HepG2 (cell line): ENCODE results near the gene DHX57. TPM values are rescaled to one million over a fixed set of nuclear protein-coding genes. Genes with fewer than 3 reads are reported as not detected.
A peak's percentile ranks its signal among the peaks of the same experiment; 100 is the strongest.

ENCODE experiments used
- ATAC-seq: fragments of 200-7000 bp; cut with Tn5 transposase; 3 replicates; pipeline ENCODE4 v1.9.1; 2020; ENCODE audit warnings: mild to moderate bottlenecking, moderate library complexity
- BruUV-seq: library from RNA; stranded (reverse); fragments of 400-500 nt; replicated peaks from 2 replicates; lab custom pipeline; 2021; lab: Mats Ljungman, UMichigan
- CTCF ChIA-PET: fragments of 300-600 bp; formaldehyde crosslinking; extraction: SDS; loops from one replicate; lab custom pipeline; 2021; ENCODE audit warnings: low total read pairs, inconsistent platforms, low intra/inter-chr PET ratio; lab: Yijun Ruan, JAX
- POLR2A ChIA-PET: fragments of 350-600 bp; sonication (Branson Sonifier 250); formaldehyde crosslinking; loops from one replicate; lab custom pipeline; 2020; ENCODE audit warnings: antibody characterized with exemption, inconsistent platforms; lab: Yijun Ruan, JAX
- DNase-seq: peaks from one replicate; pipeline ENCODE4 v3.0.0-alpha.2; 2015; ENCODE audit warnings: low spot score
- FAIRE-seq: peaks from 3 replicates; lab custom pipeline; 2011; peaks lifted over from hg19 to GRCh38; lab: Jason Lieb, UNC
- H2AFZ ChIP-seq: one replicate; pipeline ENCODE4 v1.6.1; 2011; ENCODE audit warnings: low read length, inconsistent platforms
- H3K27ac ChIP-seq: fragments of 300-600 bp; 3 replicates; pipeline ENCODE4 v1.8.0; 2011; ENCODE audit warnings: mixed run types, mild to moderate bottlenecking, mixed read lengths, low read length, inconsistent platforms; ENCODE audit not compliant: insufficient read depth; ENCODE audit errors: extremely low read length
- H3K27me3 ChIP-seq, 2 experiments: fragments of 200-600 bp in 1 of 2; 2 replicates in 1 of 2; 3 replicates in 1 of 2; pipeline versions ENCODE4 v1.6.0 to v1.8.0; 2011; ENCODE audit warnings: low read length in 2 of 2, mild to moderate bottlenecking in 2 of 2, moderate library complexity in 2 of 2, inconsistent platforms in 1 of 2; ENCODE audit not compliant: insufficient read depth in 2 of 2, control insufficient read depth in 1 of 2
- H3K36me3 ChIP-seq, 2 experiments: fragments of 200-600 bp in 1 of 2; replicated peaks in 1 of 2; 2 replicates in 1 of 2; 3 replicates in 1 of 2; pipeline versions ENCODE4 v1.5.1 to v1.8.0; 2011; ENCODE audit warnings: low read length in 2 of 2, inconsistent platforms in 1 of 2; ENCODE audit not compliant: insufficient read depth in 2 of 2, control insufficient read depth in 1 of 2
- H3K4me1 ChIP-seq: 2 replicates; pipeline ENCODE4 v1.5.1; 2012; ENCODE audit warnings: low read length, inconsistent platforms; ENCODE audit not compliant: insufficient read depth
- H3K4me2 ChIP-seq: 2 replicates; pipeline ENCODE4 v1.6.0; 2011; ENCODE audit warnings: low read depth, low read length, inconsistent platforms
- H3K4me3 ChIP-seq, 3 experiments: fragments of 200-600 bp in 1 of 3; sonication (generic), shearing (Covaris generic) in 1 of 3; replicated peaks in 1 of 3; 2 replicates each; pipeline ENCODE4 v1.5.1; 2011 to 2016; ENCODE audit warnings: low read length in 3 of 3, inconsistent platforms in 2 of 3, low read depth in 2 of 3, mild to moderate bottlenecking in 2 of 3, control low read depth in 1 of 3, mixed read lengths in 1 of 3; ENCODE audit not compliant: insufficient read depth in 1 of 3
- H3K79me2 ChIP-seq: one replicate; pipeline ENCODE4 v1.6.1; 2011; ENCODE audit warnings: low read length, inconsistent platforms; ENCODE audit not compliant: insufficient read depth
- H3K9ac ChIP-seq: 2 replicates; pipeline ENCODE4 v1.6.0; 2011; ENCODE audit warnings: mild to moderate bottlenecking, low read depth, low read length, inconsistent platforms; ENCODE audit not compliant: insufficient read depth
- H3K9me3 ChIP-seq: 2 replicates; pipeline ENCODE4 v1.5.1; 2012; ENCODE audit warnings: mild to moderate bottlenecking, low read length
- H4K20me1 ChIP-seq: 2 replicates; pipeline ENCODE4 v1.6.0; 2011; ENCODE audit warnings: inconsistent platforms, mild to moderate bottlenecking, low read length, moderate library complexity; ENCODE audit not compliant: insufficient read depth
- EP300 ChIP-seq, 3 experiments: sonication (generic) in 1 of 3; formaldehyde crosslinking in 1 of 3; IDR thresholded peaks; 2 replicates each; pipeline versions ENCODE4 v1.5.1 to v1.6.1; 2011 to 2020; ENCODE audit warnings: low read depth in 2 of 3, low read length in 2 of 3, borderline replicate concordance in 1 of 3, improper control_type of control experiment in 1 of 3, mild to moderate bottlenecking in 1 of 3, missing genetic modification reagents in 1 of 3, moderate library complexity in 1 of 3
- JUND ChIP-seq: sonication (generic); formaldehyde crosslinking; IDR thresholded peaks from 2 replicates; pipeline ENCODE4 v1.8.0; 2022; ENCODE audit warnings: mild to moderate bottlenecking, missing genetic modification reagents
- MYPOP ChIP-seq: sonication (generic); formaldehyde crosslinking; IDR thresholded peaks from 2 replicates; pipeline ENCODE4 v1.8.1; 2023; ENCODE audit warnings: mild to moderate bottlenecking, moderate library complexity, missing genetic modification reagents
- ONECUT2 ChIP-seq: sonication (generic); formaldehyde crosslinking; IDR thresholded peaks from 2 replicates; pipeline ENCODE4 v1.4.0; 2020; ENCODE audit warnings: missing genetic modification reagents
- RCOR2 ChIP-seq: IDR thresholded peaks from 2 replicates; pipeline ENCODE4 v1.6.1; 2016; ENCODE audit warnings: missing biosample characterization, missing genetic modification reagents
- TP53 ChIP-seq: sonication (generic); formaldehyde crosslinking; conservative IDR thresholded peaks from 2 replicates; pipeline ENCODE4 v1.4.0; 2020; ENCODE audit warnings: missing genetic modification reagents
- WIZ ChIP-seq: sonication (generic); formaldehyde crosslinking; IDR thresholded peaks from 2 replicates; pipeline ENCODE4 v1.5.1; 2020; ENCODE audit warnings: mild to moderate bottlenecking, missing genetic modification reagents
- XBP1 ChIP-seq: sonication (generic); formaldehyde crosslinking; IDR thresholded peaks from 2 replicates; pipeline ENCODE4 v1.5.0; 2020; ENCODE audit warnings: missing genetic modification reagents
- ZBTB7A ChIP-seq: sonication (generic); formaldehyde crosslinking; IDR thresholded peaks from 2 replicates; pipeline ENCODE4 v1.8.0; 2022; ENCODE audit warnings: mild to moderate bottlenecking, missing genetic modification reagents
- ZFP82 ChIP-seq: sonication (generic); formaldehyde crosslinking; IDR thresholded peaks from 2 replicates; pipeline ENCODE4 v1.5.1; 2020; ENCODE audit warnings: mild to moderate bottlenecking, missing genetic modification reagents, borderline replicate concordance
- ZFY ChIP-seq: sonication (generic); formaldehyde crosslinking; IDR thresholded peaks from 2 replicates; pipeline ENCODE4 v1.4.0; 2020; ENCODE audit warnings: missing genetic modification reagents
- ZKSCAN1 ChIP-seq: fragments of 150-350 bp; IDR thresholded peaks from 2 replicates; pipeline ENCODE4 v1.6.1; 2014; ENCODE audit warnings: low read length
- ZNF160 ChIP-seq: sonication (generic); formaldehyde crosslinking; IDR thresholded peaks from 2 replicates; pipeline ENCODE4 v1.8.0; 2022; ENCODE audit warnings: mild to moderate bottlenecking, inconsistent platforms, missing genetic modification reagents
- ZNF317 ChIP-seq: sonication (generic); formaldehyde crosslinking; IDR thresholded peaks from 2 replicates; pipeline ENCODE4 v1.5.0; 2020; ENCODE audit warnings: mild to moderate bottlenecking, missing genetic modification reagents
- ZNF331 ChIP-seq: sonication (generic); formaldehyde crosslinking; IDR thresholded peaks from 2 replicates; pipeline ENCODE4 v1.4.0; 2020; ENCODE audit warnings: missing genetic modification reagents
- ZNF569 ChIP-seq: sonication (generic); formaldehyde crosslinking; IDR thresholded peaks from 2 replicates; pipeline ENCODE4 v1.5.0; 2020; ENCODE audit warnings: mild to moderate bottlenecking, missing genetic modification reagents, moderate library complexity, borderline replicate concordance
- ZNF761 ChIP-seq: sonication (generic); formaldehyde crosslinking; conservative IDR thresholded peaks from 2 replicates; pipeline ENCODE4 v1.4.0; 2020; ENCODE audit warnings: mild to moderate bottlenecking, missing genetic modification reagents
- WGBS: methylation state at CpG from one replicate; pipeline ENCODE4 v1.1.6; 2017; ENCODE audit warnings: low lambda C conversion rate; 5-methylcytosine and 5-hydroxymethylcytosine counted together
- in situ Hi-C: cut with HindIII; loops from 2 replicates; pipeline ENCODE4 v1.10.0; 2017; ENCODE audit warnings: low pct_unique_long_range_greater_than_20kb; ENCODE audit not compliant: extremely low pct_ligation_motif_present
- intact Hi-C: fragments of 100-400 bp; cut with micrococcal nuclease; formaldehyde crosslinking; loops from one replicate; pipeline ENCODE4 v1.10.0; 2022; ENCODE audit not compliant: unreplicated experiment
- polyA plus RNA-seq, 8 experiments: library from polyadenylated mRNA; depleted of rRNA in 3 of 8; stranded (reverse) in 7 of 8; unstranded in 1 of 8; fragments of >200 nt; fragmentation: Illumina TruSeq in 4 of 8; extraction: Trizol in 4 of 8; gene quantifications; 2 replicates each; pipeline versions ENCODE4 v1.2.1 to v1.2.3, GENCODE V29; 2011 to 2016; ENCODE audit warnings: low read depth in 4 of 8, missing spikeins in 1 of 8, mixed read lengths in 1 of 8; ENCODE audit not compliant: insufficient read depth in 1 of 8
- total RNA-seq, 5 experiments: library from RNA; depleted of rRNA; stranded (reverse); fragments of >200 nt; fragmentation: Illumina TruSeq; extraction: Trizol; gene quantifications; 2 replicates each; pipeline ENCODE4 v1.2.3, GENCODE V29; 2016; ENCODE audit warnings: low read depth in 1 of 5

Gene DHX57
- total and polyA plus RNA-seq, 2 of the 13 experiments (the other 11 are each of a cell fraction or from before 2014, with no cell fraction given), result 9.2 to 24.2 TPM

DNA sequence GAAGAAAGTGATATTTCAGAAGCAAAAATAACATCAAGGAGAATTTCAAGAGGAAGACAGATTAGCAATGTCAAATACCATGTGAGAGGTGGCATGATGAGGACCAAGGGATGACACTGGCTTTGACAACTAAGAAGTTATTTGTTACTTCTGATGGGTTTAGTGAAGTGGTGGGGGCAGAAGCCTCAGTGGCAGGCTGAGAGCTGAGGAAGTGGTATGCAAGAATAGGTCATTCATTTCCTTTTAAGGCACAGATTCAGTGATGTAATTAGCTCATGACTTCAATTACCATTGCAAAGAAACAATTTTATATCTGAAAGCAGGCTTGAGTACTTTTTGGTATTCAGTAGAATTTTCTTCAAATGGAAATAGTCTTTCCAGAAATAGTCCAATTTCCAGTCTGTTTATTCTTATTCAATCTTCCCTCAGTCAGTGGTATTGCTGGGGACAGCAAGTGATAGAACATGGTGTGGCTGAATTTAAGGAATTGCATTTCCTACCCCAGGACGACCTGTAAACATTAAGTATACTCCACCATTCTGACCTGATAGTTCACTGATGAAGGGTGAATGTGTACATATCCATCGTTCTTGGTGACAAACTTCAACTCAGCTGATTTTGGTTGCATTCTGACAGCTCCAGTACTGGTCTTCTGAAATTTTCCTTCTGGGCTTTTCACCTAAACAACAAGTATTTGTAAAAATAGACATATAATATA is 69.6 kb downstream of the DHX57 start:
- ATAC-seq, result no peak
- no peak overlapping the region for H3K27ac ChIP-seq
- in situ Hi-C loops, result no loop called here
- BruUV-seq, result no TSS peak
- no peaks in the 10 kb centered on the region for H3K4me1 ChIP-seq
- no peak overlapping the region for H3K4me3 ChIP-seq
- ChIA-PET POLR2A (no interaction called here), CTCF (no interaction called here)
- FAIRE-seq, result no peak
- no peak overlapping the region for H2AFZ ChIP-seq
- H3K27me3 ChIP-seq, result no peaks in the 10 kb centered on the region
- no peak overlapping the region for H3K4me2 ChIP-seq
- peaks cover 15 to 31% of the 10 kb centered on the region in 2 experiments for H3K36me3 ChIP-seq
- no peak overlapping the region for H3K9ac ChIP-seq
- intact Hi-C loops, result no loop called here
- no peaks in the 10 kb centered on the region for H3K9me3 ChIP-seq
- 83% methylated on average over 2 of the region's 2 CpGs for WGBS
- H3K79me2 ChIP-seq, result no peaks in the 10 kb centered on the region
- no peak for TF ChIP-seq ZFY (CRISPR knock-in tag)
- no peak for TF ChIP-seq ZFP82
- no peak for TF ChIP-seq JUND (CRISPR knock-in tag)
- TF ChIP-seq ZNF569, result no peak
- no peak for TF ChIP-seq EP300 (IDR thresholded peaks at IDR 0.05; ENCODE audit: low read depth in 2 of 2, low read length in 2 of 2)
- TF ChIP-seq EP300 (CRISPR knock-in tag; IDR thresholded peaks at IDR 0.05; ENCODE audit: borderline replicate concordance), result no peak
- no peak for TF ChIP-seq ZNF331 (CRISPR knock-in tag)
- TF ChIP-seq RCOR2 (CRISPR knock-in tag), result no peak
- no peak for DNase-seq
- no peaks in the 10 kb centered on the region for H4K20me1 ChIP-seq

DNA sequence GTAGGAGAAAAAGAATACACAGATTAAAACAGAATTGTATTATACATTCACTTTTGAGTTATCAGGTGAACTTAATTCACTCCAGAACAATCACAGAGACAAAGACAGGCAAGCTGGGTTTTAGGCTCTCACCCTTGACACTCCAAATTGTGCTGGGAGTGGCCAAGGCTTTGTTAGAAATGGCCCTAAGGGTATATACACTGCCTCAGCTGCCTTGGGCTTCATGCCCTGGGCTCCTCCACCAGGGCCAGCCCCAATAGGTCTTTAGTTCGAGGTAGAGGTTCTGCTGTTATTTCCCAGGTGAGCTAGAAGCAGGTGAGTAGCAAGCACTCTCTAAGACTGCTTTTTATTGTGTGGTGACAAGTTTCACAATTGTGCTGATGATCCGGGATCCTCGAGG is 77.8 kb downstream of the DHX57 start:
- no peak overlapping the region for H3K4me3 ChIP-seq
- H3K4me2 ChIP-seq, result no peak overlapping the region
- DNase-seq, result no peak
- POLR2A ChIA-PET, result no interaction called here
- CTCF ChIA-PET, result no interaction called here
- H3K27me3 ChIP-seq, result no peaks in the 10 kb centered on the region
- no peaks in the 10 kb centered on the region for H3K9me3 ChIP-seq
- no peak overlapping the region for H2AFZ ChIP-seq
- 82% methylated on average over 3 of the region's 3 CpGs for WGBS
- TSS peak; percentile 49 for BruUV-seq
- no peak overlapping the region for H3K27ac ChIP-seq
- no peak for ATAC-seq
- peaks cover 2 to 14% of the 10 kb centered on the region in 2 experiments for H3K36me3 ChIP-seq
- in situ Hi-C loops (no loop called here), intact Hi-C loops (no loop called here)
- H3K4me1 ChIP-seq, result peaks cover 21% of the 10 kb centered on the region
- H3K79me2 ChIP-seq, result no peaks in the 10 kb centered on the region
- no peak overlapping the region for H3K9ac ChIP-seq
- no peak for FAIRE-seq
- no peaks in the 10 kb centered on the region for H4K20me1 ChIP-seq
- no peak for TF ChIP-seq ZNF317 (CRISPR knock-in tag)
- TF ChIP-seq ZNF761 (CRISPR knock-in tag), result no peak
- no peak for TF ChIP-seq MYPOP (CRISPR knock-in tag)
- TF ChIP-seq ONECUT2 (CRISPR knock-in tag), result no peak
- TF ChIP-seq TP53 (CRISPR knock-in tag), result no peak
- TF ChIP-seq ZNF160, result no peak
- no peak for TF ChIP-seq WIZ
- TF ChIP-seq XBP1 (CRISPR knock-in tag), result no peak
- no peak for TF ChIP-seq ZBTB7A (CRISPR knock-in tag)
- no peak for TF ChIP-seq ZKSCAN1
